SK-N-SH (cell line): ENCODE results near the gene ADAMTSL1.

Experiments used
- REST ChIP-seq: IDR thresholded peaks from 2 replicates; pipeline ENCODE4 v1.6.1; 2012; ENCODE audit warnings: mild to moderate bottlenecking, low read depth, low read length, moderate library complexity
- YY1 ChIP-seq: IDR thresholded peaks from 2 replicates; pipeline ENCODE4 v1.4.0; 2012; ENCODE audit warnings: low read depth, mild to moderate bottlenecking

DNA sequence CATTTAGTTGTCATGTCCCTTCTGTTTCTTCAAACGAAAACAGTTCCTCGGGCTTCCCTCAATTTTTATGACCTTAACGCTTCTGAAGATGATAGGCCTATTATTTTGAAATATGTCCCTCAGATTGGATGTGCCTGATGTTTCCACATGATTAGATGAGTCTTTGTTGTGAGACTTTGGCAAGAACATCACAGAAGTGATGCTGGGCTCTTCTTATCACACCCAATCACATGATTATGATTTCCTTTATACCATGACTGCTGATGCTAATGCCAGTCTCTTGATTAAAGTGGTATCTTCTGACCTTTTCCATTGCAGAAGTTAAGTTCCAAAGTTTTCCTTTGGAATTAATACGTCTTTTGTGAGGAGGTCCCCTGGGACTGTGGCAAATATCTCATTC, 383.4 kb downstream of the ADAMTSL1 start:
- TF ChIP-seq YY1 (no peak), REST (no peak)
